GM21528 (cell line): ENCODE data around the gene CITED1.

ENCODE experiments used
- ATAC-seq: cut with Tn5 transposase; IDR thresholded peaks from one replicate; pipeline ENCODE4 v1.9.1; 2021; ENCODE audit warnings: mild to moderate bottlenecking, moderate library complexity; ENCODE audit not compliant: unreplicated experiment, low FRiP score

The CITED1 gene

DNA sequence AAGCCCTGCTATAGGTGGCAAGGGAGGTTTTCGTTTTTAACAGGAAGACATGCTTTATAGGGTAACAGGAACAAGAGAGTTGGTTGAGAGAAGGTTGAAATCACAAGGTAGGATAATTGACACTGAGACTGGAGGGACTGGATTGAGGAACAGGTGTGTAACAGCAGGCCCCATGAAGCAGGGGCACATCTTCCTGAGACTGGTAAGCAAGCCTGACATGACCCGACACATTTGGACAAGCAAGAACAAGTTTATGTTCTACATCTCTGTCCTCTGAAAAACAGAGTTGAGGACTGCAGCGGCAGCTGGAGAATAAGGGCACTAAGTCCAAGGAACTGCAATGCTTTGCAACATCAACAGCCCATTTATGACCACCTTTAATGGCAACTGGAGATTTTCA is 33.9 kb downstream of the CITED1 start:
- ATAC-seq: no peak

DNA sequence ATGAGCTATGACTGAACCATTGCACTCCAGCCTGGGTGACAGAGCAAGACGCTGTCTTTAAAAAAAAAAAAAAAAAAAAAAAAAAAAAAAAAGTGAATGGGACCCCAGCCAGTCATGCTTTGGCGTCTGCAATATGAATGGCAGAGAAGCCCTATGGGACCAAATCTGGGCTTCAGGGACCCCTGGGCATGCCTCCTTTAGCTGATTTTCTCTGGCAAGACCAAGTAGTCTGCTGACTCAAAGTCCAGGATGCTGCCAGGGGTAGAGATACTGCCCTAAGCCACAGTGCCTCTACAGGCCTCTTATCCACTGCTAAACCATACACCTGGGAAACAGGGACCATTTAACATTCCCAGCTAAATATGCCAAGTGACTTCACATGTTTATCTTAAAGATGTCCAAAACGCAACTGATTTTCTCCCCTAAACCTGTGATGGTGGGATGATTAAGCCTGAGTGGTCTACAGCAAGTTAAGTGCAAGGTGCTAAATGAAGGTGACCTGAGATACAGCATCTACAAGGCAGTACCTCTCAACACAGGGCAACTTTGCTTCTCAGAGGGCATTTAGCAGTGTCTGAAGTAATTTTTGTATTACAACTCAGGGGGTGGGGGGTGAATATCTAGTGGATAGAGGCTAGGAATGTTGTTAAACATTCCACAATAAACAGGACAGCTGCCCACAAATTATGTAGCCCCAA is 34.5 kb downstream of the CITED1 start:
- no peak for ATAC-seq

DNA sequence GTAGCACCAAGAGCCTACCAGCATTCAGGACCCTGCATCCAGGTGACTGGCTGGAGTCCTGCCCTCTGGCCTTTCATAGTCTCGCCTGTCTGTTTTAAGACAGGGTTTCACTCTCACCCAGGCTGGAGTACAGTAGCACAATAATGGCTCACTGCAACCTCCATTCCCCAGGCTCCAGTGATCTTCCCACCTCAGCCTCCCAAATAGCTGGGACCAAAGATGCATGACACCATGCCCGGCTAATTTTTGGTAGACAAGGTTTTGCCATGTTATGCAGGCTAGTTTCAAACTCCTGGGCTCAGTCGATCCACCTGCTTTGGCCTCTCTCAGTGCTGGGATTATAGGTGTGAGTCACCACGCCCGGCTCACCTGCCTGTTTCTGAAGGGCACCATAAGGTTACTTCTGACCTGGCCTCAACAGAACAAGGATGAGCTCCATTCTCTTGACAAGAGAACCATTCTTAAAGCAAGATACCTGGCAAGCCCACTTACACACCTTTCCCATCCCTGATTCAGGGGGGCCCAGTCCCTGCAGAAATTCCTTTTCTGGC is 35.3 kb downstream of the CITED1 start:
- no peak for ATAC-seq

DNA sequence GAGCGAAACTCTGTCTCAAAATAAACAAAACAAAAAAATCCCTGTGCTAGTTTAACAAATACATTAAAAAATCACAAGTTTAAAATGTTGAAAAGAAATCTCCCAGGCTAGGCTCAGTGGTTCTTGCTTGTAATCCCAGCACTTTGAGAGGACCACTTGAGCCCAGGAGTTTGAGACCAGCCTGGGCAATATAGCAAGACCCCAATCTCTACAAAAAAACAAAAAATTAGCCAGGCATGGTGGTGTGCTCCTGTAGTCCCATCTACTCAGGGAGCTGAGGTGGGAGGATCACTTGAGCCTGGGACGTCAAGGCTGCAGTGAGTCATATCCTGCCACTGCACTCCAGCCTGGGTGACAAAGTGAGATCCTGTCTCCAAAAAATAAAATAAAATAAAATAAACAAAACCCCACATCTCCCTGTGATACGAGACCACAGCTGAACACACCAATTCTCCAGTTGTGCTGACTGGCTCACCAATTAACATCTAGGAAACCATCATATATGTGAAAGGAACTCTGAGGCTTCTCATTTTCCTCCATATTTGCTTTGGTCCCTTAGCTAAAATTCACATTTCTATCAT is 36.0 kb downstream of the CITED1 start:
- no peak for ATAC-seq

DNA sequence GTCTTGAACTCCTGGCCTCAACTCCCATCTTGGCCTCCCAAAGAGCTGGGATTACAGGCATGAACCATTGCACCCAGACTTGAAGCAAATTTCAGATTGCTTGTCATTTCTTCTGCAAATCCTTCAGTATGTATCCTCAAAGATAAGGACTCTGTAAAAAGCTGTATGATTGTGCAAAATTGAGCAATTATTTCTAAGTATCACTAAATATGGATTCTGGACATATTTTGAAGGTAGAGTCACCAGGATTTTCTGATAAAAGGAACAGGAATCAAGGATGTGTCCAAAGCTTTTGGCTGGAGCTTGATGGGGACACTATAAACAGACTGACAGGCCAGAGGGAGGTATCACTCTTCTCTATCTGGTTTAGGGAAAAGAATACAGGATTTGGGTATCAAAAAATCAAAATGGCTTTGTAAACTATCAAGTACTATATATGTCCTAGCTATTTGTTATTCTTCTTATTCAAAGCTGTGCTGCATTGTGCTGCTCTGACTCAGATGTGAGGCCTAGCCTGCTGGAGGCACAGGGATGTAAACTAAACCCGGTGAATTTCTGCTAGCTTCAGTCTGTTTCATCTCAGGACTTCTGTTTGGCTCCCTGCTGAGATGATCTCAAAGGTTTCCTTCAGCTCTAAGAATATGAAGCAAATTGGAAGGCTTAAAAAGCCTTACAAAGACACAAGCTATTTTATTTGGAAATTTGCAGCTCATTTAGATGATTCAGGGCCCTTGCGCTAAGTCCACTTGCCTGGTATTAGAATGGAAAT is 36.9 kb downstream of the CITED1 start:
- no peak for ATAC-seq

DNA sequence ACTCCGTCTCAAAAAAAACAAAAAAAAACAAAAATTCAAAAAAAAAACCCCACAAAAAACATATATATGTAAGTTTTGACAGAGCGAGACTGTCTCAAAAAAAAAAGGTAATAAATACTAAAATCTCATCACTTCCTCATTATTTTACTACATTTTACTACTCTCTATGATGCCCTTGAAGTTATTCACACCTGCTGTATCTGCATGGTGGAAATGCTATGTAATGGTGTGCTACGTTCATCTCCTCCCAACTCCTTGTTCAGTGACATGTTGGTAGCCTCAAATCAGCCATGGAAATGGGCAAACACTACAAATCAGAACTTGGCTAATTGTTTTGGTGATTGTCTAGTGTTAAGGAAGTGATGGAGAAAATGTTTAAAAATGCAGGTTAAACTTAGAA is 40.5 kb downstream of the CITED1 start:
- ATAC-seq: no peak

DNA sequence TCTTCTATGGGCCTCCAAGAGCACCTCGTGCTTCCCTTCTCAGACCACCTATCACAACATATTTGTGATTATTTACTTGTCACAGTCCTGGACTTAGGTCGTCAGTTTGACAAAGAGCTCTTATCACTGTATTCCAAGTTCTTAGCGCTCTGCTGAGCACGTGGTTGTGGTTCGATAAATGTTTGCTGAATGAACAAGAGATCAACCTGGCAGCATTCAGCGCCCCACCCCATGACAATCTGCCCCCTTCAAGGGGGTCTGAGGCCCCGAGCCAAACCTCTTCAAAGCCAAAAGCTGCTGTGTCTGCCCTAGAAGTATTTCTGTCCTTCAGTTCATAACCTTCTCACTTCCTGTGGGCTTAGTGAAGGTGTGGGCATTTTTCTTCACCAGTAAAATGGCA is 43.6 kb downstream of the CITED1 start:
- ATAC-seq: no peak

DNA sequence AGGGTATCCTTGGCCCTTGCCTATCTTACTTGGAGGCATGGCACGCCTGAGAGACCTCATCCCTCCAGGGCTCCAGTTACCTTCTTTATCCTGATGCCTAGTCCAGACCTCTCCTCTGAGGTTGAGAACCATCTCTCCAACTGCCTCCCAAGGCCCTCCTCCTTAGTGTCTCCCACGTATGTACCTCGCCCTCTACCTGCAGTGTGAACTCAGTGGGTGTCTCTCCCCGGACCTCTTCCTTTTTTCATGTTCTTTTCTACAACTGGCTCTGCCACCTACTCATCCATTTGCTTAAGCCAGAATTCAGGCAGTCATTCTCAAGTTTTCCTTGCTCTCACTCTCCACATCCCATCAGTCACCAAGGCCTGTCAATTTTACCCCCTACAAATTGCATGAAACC is 45.3 kb downstream of the CITED1 start:
- ATAC-seq: no peak

DNA sequence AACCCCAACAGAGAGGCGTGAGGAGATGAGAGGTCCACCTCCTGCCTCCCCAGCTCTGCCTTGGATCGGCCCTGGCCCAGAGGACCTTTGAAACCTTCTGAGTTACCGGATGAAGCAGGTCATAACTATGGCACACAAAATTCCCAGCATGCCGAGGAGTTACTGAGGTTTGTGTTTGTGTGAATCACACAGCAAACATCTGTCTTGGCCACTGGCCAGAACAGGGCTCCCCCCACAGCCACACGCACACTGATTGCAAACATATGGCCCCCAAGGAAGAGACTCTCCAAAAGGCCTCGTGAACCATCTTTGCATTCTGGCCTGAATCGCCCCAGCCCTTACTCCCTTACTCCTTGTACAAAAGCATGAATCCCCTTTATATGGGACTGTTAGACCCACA is 47.5 kb downstream of the CITED1 start:
- ATAC-seq: no peak

DNA sequence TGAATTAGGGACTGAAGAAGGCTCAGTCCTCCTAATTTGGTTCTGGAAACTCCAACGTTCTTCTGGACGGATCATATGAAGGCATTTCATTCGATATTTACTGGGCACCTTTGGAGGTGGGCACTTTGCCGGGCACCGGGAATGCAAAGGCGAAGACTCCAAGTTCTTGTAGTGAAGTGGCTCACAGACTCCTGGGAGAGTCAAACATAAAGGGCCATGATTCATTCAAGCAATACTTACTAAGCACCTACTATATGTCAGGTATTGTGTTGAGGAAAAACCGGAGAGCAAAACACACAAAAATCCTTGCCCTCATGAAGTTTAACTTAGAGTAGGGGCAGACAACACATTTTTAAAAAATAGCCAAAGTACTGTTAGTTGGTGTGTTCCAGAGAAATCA is 49.9 kb downstream of the CITED1 start:
- no peak for ATAC-seq

DNA sequence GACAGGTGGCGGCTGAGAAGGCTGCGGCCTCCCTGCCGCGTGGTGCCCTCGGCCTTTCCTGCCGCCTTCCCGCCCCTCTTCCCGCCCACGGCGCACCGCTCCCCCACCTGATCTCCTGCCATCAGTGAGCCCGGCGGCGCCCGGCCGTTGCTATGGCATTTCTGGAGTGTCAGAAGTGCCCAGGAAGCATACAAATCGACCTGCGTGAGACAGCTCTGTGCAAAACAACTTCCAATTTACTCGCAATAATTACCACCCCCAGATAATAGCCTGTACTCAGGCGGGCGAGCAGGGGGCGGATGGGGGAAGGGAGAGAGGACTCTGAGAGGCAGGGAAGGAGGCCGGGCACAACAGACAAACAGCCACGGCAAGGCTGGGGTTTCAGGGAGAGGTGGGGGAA is 50.3 kb downstream of the CITED1 start:
- ATAC-seq: no peak

DNA sequence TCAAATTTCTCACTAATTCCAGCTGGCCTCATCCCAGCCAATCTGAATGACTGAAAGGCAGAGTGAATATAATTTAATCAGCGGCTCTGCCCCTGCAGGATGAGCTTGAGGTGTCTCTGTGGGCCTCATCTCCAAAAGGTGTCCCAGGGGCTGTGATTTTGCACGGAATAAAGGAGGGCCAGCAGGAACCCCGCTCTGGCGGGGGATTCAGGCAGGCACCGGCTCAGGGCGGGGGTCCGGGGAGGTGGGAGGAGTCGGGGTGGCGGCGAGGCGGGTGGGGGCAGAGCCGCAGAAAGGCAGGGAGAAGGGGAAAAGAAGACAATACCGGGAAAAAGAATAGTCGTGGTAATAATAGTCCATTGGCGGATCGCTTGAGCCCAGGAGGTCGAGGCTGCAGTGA is 50.9 kb downstream of the CITED1 start:
- no peak for ATAC-seq

DNA sequence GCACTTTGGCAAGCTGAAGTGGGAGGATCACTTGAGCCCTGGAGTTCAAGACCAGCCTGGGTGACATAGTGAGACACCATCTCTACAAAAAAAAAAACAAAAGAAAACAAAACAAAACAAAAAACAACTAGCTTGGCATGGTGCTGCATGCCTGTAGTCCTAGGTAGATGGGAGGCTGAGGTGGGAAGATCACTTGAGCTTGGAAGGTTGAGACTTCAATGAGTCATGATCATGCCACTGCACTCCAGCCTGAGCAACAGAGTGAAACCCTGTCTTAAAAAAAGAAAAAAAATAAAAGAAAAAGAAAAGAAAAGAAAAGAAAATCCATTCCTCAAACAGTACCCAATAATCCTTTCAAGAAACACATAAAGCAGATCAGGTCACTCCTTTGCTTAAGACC is 52.0 kb downstream of the CITED1 start:
- no peak for ATAC-seq
